Neural cell (in vitro differentiated cells): ENCODE measurements around the gene KLHL6. TPM values are rescaled to one million over a fixed set of nuclear protein-coding genes. Genes with fewer than 3 reads are reported as not detected.

Experiments used
- H2AFZ ChIP-seq: fragments of 200-600, 300-800 bp; sonication (generic), shearing (Covaris generic); 2 replicates; pipeline ENCODE4 v1.6.0; 2014; ENCODE audit warnings: low read depth, mild to moderate bottlenecking, antibody characterized with exemption, low read length, moderate library complexity
- H3F3A ChIP-seq: fragments of 200-600 bp; shearing (Covaris generic); 2 replicates; pipeline ENCODE4 v1.6.1; 2016; ENCODE audit warnings: mild to moderate bottlenecking, moderate library complexity, mixed read lengths, antibody characterized with exemption, low read length; ENCODE audit not compliant: insufficient read depth, poor library complexity, severe bottlenecking
- H3K27ac ChIP-seq: fragments of 200-600, 300-800 bp; sonication (generic), shearing (Covaris generic); 2 replicates; pipeline ENCODE4 v1.5.1; 2014; ENCODE audit warnings: mild to moderate bottlenecking, low read length, moderate library complexity
- H3K27me3 ChIP-seq: fragments of 300-800, 200-600 bp; sonication (generic), shearing (Covaris generic); 2 replicates; pipeline ENCODE4 v1.6.0; 2014; ENCODE audit warnings: mild to moderate bottlenecking, low read depth, low read length, moderate library complexity; ENCODE audit not compliant: insufficient read depth
- H3K36me3 ChIP-seq: fragments of 300-800, 200-600 bp; sonication (generic), shearing (Covaris generic); 2 replicates; pipeline ENCODE4 v1.5.1; 2014; ENCODE audit warnings: mild to moderate bottlenecking, antibody characterized with exemption, low read length, moderate library complexity; ENCODE audit not compliant: insufficient read depth
- H3K4me2 ChIP-seq: fragments of 300-800, 200-600 bp; sonication (generic), shearing (Covaris generic); 2 replicates; pipeline ENCODE4 v1.6.0; 2014; ENCODE audit warnings: mild to moderate bottlenecking, low read length
- H3K4me3 ChIP-seq: fragments of 300-800, 200-600 bp; sonication (generic), shearing (Covaris generic); 2 replicates; pipeline ENCODE4 v1.5.1; 2014; ENCODE audit warnings: mild to moderate bottlenecking, low read length, moderate library complexity
- H3K79me2 ChIP-seq: fragments of 200-600 bp; shearing (Covaris generic); replicated peaks from 2 replicates; pipeline ENCODE4 v1.6.0; 2014; ENCODE audit warnings: mild to moderate bottlenecking, low read length, moderate library complexity; ENCODE audit not compliant: insufficient read depth
- H3K9ac ChIP-seq: fragments of 300-800, 200-600 bp; sonication (generic), shearing (Covaris generic); 2 replicates; pipeline ENCODE4 v1.6.1; 2016; ENCODE audit warnings: mild to moderate bottlenecking, low read length, mixed read lengths
- H3K9me2 ChIP-seq: fragments of 200-600 bp; shearing (Covaris generic); 2 replicates; pipeline ENCODE4 v1.6.1; 2016; ENCODE audit warnings: mild to moderate bottlenecking, low read length, mixed read lengths; ENCODE audit not compliant: insufficient read depth
- H3K9me3 ChIP-seq: fragments of 200-600, 300-800 bp; sonication (generic), shearing (Covaris generic); 2 replicates; pipeline ENCODE4 v1.6.1; 2016; ENCODE audit warnings: mild to moderate bottlenecking, mixed run types, low read length, moderate library complexity, mixed read lengths
- H4K20me1 ChIP-seq: fragments of 200-600 bp; shearing (Covaris generic); 2 replicates; pipeline ENCODE4 v1.6.1; 2016; ENCODE audit warnings: mild to moderate bottlenecking, mixed run types; ENCODE audit not compliant: insufficient read depth
- EP300 ChIP-seq: fragments of 450-650 bp; conservative IDR thresholded peaks from 2 replicates; pipeline ENCODE4 v1.6.1; 2014; ENCODE audit warnings: antibody characterized with exemption, mild to moderate bottlenecking, moderate library complexity; ENCODE audit not compliant: poor library complexity, severe bottlenecking
- EZH2 ChIP-seq: fragments of 200-600, 300-800 bp; shearing (Covaris generic), sonication (generic); IDR thresholded peaks from 2 replicates; pipeline ENCODE4 v1.6.1; 2014; ENCODE audit warnings: antibody characterized with exemption, low read length, borderline replicate concordance, mild to moderate bottlenecking; ENCODE audit not compliant: insufficient read depth, poor library complexity, severe bottlenecking
- MXI1 ChIP-seq: fragments of 450-650 bp; conservative IDR thresholded peaks from 2 replicates; pipeline ENCODE4 v1.6.1; 2014; ENCODE audit warnings: antibody characterized with exemption, mild to moderate bottlenecking; ENCODE audit not compliant: poor library complexity, severe bottlenecking
- POLR2AphosphoS5 ChIP-seq: IDR thresholded peaks from 2 replicates; pipeline ENCODE4 v1.6.1; 2012
- RAD21 ChIP-seq: fragments of 450-650 bp; conservative IDR thresholded peaks from 2 replicates; pipeline ENCODE4 v1.6.1; 2014; ENCODE audit warnings: antibody characterized with exemption, mild to moderate bottlenecking, moderate library complexity
- REST ChIP-seq: IDR thresholded peaks from 2 replicates; pipeline ENCODE4 v1.6.1; 2012; ENCODE audit warnings: borderline replicate concordance
- SMC3 ChIP-seq: fragments of 450-650 bp; conservative IDR thresholded peaks from 2 replicates; pipeline ENCODE4 v1.6.1; 2014; ENCODE audit warnings: antibody characterized with exemption, mild to moderate bottlenecking, moderate library complexity; ENCODE audit not compliant: poor library complexity
- TAF1 ChIP-seq: IDR thresholded peaks from 2 replicates; pipeline ENCODE4 v1.6.1; 2012; ENCODE audit warnings: low read depth
- polyA plus RNA-seq: library from polyadenylated mRNA; depleted of rRNA; stranded (reverse); fragments of >200 nt; gene quantifications from 2 replicates; pipeline ENCODE4 v1.2.3, GENCODE V29; 2014
- TF ChIP-seq, protein P1 (sequence below): fragments of 450-650 bp; IDR thresholded peaks from 2 replicates; pipeline ENCODE4 v1.5.1; 2014; ENCODE audit warnings: antibody characterized with exemption, mild to moderate bottlenecking, moderate library complexity; ENCODE audit not compliant: poor library complexity, severe bottlenecking

The KLHL6 gene
- polyA plus RNA-seq, 1 donor from 2014 or later: not detected

DNA sequence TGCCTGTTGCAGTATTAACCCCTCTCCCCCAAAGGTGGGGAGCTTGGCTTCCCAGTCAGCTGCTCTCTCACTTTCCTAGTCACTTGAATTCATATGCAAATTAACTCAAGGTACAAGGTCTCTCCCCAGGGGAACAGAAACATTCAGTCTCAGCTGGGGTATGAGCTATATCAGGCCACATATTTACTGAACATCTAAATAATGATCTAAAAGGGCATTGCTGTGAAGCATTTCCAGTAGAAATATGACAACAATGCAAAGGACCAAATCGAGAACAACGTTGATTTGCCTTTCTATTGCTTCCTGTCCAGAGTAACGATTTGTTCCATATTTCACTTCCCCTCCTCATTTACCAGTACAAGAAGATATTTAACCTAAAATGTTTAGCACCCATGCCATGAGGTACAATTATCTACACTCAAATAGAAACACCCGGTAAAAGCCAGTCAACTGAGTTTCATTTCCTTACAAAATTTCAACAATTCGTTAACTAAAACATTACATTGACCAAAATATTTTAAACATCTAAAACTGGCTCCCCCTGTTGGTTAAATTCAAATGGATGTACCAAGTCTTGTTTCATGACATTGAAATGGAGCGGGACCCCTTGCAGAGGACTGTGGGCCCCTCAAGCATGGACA is 36.5 kb upstream of the KLHL6 start:
- Histone ChIP-seq H3F3A (no peaks in the 10 kb centered on the region), H3K9me2 (no peaks in the 10 kb centered on the region), H3K9ac (no peak overlapping the region), H3K4me3 (no peak overlapping the region), H3K36me3 (no peaks in the 10 kb centered on the region), H3K9me3 (no peaks in the 10 kb centered on the region), H3K27me3 (no peaks in the 10 kb centered on the region), H4K20me1 (no peaks in the 10 kb centered on the region), H3K79me2 (no peaks in the 10 kb centered on the region), H2AFZ (no peak overlapping the region), H3K4me2 (no peak overlapping the region), H3K27ac (no peak overlapping the region)
- TF ChIP-seq REST (no peak), TAF1 (no peak), SMC3 (no peak), RAD21 (no peak), EP300 (no peak), POLR2AphosphoS5 (no peak), EZH2 (no peak), MXI1 (no peak)
- TF ChIP-seq, protein P1, sequence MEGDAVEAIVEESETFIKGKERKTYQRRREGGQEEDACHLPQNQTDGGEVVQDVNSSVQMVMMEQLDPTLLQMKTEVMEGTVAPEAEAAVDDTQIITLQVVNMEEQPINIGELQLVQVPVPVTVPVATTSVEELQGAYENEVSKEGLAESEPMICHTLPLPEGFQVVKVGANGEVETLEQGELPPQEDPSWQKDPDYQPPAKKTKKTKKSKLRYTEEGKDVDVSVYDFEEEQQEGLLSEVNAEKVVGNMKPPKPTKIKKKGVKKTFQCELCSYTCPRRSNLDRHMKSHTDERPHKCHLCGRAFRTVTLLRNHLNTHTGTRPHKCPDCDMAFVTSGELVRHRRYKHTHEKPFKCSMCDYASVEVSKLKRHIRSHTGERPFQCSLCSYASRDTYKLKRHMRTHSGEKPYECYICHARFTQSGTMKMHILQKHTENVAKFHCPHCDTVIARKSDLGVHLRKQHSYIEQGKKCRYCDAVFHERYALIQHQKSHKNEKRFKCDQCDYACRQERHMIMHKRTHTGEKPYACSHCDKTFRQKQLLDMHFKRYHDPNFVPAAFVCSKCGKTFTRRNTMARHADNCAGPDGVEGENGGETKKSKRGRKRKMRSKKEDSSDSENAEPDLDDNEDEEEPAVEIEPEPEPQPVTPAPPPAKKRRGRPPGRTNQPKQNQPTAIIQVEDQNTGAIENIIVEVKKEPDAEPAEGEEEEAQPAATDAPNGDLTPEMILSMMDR: no peak

DNA sequence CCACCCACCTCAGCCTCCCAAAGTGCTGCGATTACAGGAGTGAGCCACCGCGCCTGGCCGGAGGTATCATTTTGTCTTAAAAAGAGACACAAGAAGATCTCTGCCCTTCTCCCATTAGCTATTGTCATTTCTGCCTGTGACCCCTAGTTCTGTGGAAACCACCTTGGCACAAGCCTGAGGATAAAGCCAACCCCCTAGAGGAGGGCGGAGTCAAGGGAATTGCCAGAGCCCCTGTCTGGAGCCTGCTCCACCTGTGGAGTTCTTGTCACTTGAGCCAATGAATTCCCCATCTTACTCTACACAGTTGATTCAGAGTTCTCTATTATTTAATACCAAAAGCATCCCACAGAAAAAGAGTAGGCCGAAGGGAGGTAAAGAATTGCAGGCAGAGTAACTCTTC is 34.9 kb upstream of the KLHL6 start:
- no peaks in the 10 kb centered on the region for H3K27me3 ChIP-seq
- no peak overlapping the region for H3K27ac ChIP-seq
- H3K79me2 ChIP-seq: no peaks in the 10 kb centered on the region
- H3K9me2 ChIP-seq: no peaks in the 10 kb centered on the region
- H3K36me3 ChIP-seq: no peaks in the 10 kb centered on the region
- TF ChIP-seq EP300 (no peak), POLR2AphosphoS5 (no peak), EZH2 (no peak), TAF1 (no peak), REST (no peak)
- TF ChIP-seq, protein P1: no peak
- H2AFZ ChIP-seq: no peak overlapping the region
- H3K4me3 ChIP-seq: no peak overlapping the region
- no peak overlapping the region for H3K9ac ChIP-seq
- no peaks in the 10 kb centered on the region for H4K20me1 ChIP-seq
- H3K4me2 ChIP-seq: no peak overlapping the region
- H3F3A ChIP-seq: no peaks in the 10 kb centered on the region
- H3K9me3 ChIP-seq: no peaks in the 10 kb centered on the region
